Ovary (tissue), 9 donors: ENCODE measurements around the gene TGM5. TPM values are rescaled to one million over a fixed set of nuclear protein-coding genes. Genes with fewer than 3 reads are reported as not detected.
A peak's percentile ranks its signal among the peaks of the same experiment; 100 is the strongest.

Experiments
- DNase-seq, 5 donors: peaks; one replicate each; pipeline ENCODE4 v3.0.0-alpha.2; 2019 to 2020
- H3K27ac ChIP-seq, 2 donors: fragments of 200-600 bp; one replicate each; pipeline versions ENCODE4 v1.5.1 to v1.8.0; 2019 to 2022
- H3K27me3 ChIP-seq: fragments of 200-600 bp; one replicate; pipeline ENCODE4 v1.8.0; 2022
- H3K36me3 ChIP-seq: fragments of 200-600 bp; sonication (generic); one replicate; pipeline ENCODE4 v1.5.1; 2019
- H3K4me1 ChIP-seq: one replicate; pipeline ENCODE4 v1.8.1; 2013; ENCODE audit warnings: mild to moderate bottlenecking, moderate library complexity; ENCODE audit not compliant: insufficient read depth
- H3K4me3 ChIP-seq: fragments of 200-600 bp; sonication (generic); one replicate; pipeline ENCODE4 v1.5.1; 2017
- H3K9me3 ChIP-seq, 2 donors: fragments of 200-600 bp in 1 of 2; sonication (generic) in 1 of 2; one replicate each; pipeline versions ENCODE4 v1.5.1 to v1.8.1; 2013 to 2019; ENCODE audit warnings: mild to moderate bottlenecking in 1 of 2, moderate library complexity in 1 of 2
- CTCF ChIP-seq, 3 donors: fragments of 450-650 bp in 2 of 3; fragments of 200-600 bp in 1 of 3; IDR thresholded peaks; one replicate each; pipeline versions ENCODE4 v1.5.1 to v1.8.0; 2016 to 2022; ENCODE audit warnings: antibody characterized with exemption in 3 of 3, mild to moderate bottlenecking in 1 of 3
- EP300 ChIP-seq: sonication (generic); formaldehyde crosslinking; IDR thresholded peaks from one replicate; pipeline ENCODE4 v1.6.1; 2017; ENCODE audit warnings: antibody characterized with exemption
- POLR2A ChIP-seq: fragments of 450-650 bp; IDR thresholded peaks from one replicate; pipeline ENCODE4 v1.6.1; 2017; ENCODE audit warnings: antibody characterized with exemption, mild to moderate bottlenecking, moderate library complexity
- WGBS, 3 donors: extraction: QIAGEN DNeasy Blood & Tissue Kit in 1 of 3; methylation state at CpG; one replicate each; pipeline versions ENCODE4 v1.1.5 to v1.1.7; 2013 to 2017; 5-methylcytosine and 5-hydroxymethylcytosine counted together
- intact Hi-C, 4 donors: fragments of 100-400 bp; cut with DNase I; formaldehyde crosslinking; loops; one replicate each; pipeline versions ENCODE4 v1.11.0 to v1.15.1; 2022 to 2023
- polyA plus RNA-seq, 2 donors: library from polyadenylated mRNA; stranded (reverse); fragments of 200-250 nt in 1 of 2; fragments of 350-450 nt in 1 of 2; fragmentation: Illumina TruSeq in 1 of 2; extraction: RNeasy Lipid Tissue Mini Kit (QIAGEN cat#74804) in 1 of 2; gene quantifications; one replicate each; pipeline ENCODE4 v1.2.3, GENCODE V29; 2013 to 2014
- total RNA-seq, 7 donors: library from RNA; depleted of rRNA in 2 of 7; stranded (reverse); fragments of >200 nt in 2 of 7; fragmentation: NEBNext Ultra II Directional in 3 of 7; extraction: Animal tissue kit (Norgen Biotek cat#: 25700) in 3 of 7; gene quantifications; one replicate each; pipeline versions ENCODE4 v1.1.0 to v1.2.4, GENCODE V29; 2016 to 2023
- donor health status: DM: no; HTN: no; CAD: no; lungs with moderate emphysema.
- donor health status: DM: no; HTN: no; CAD: no.
- donor health status: Bipolar disorder and iron deficiency.
- donor health status: DM: yes; HTN: yes; CAD: no.
- donor health status: DM: no; HTN: no; CAD: no.
- donor health status: DM: yes; HTN: yes; CAD: no.

The TGM5 gene
- total and polyA plus RNA-seq, 9 donors = not detected

GRCh38 chr15:43244092-43244491 lies 22.6 kb downstream of the TGM5 start:
- WGBS, 3 donors = 79 to 91% (median 83%) methylated on average over 4 of the region's 4 CpGs
- Histone ChIP-seq H3K4me3 (no peak overlapping the region), H3K9me3 (no peaks in the 10 kb centered on the region), H3K4me1 (no peaks in the 10 kb centered on the region), H3K27ac (no peak overlapping the region), H3K36me3 (no peaks in the 10 kb centered on the region), H3K27me3 (no peaks in the 10 kb centered on the region)
- DNase-seq = no peak
- TF ChIP-seq CTCF (IDR thresholded peaks at IDR 0.05) (no peak), EP300 (no peak), POLR2A (no peak)
- intact Hi-C loops = no loop called here

- H3K36me3 ChIP-seq = no peaks in the 10 kb centered on the region
- no peak overlapping the region for H3K4me3 ChIP-seq
- no peak for DNase-seq
- no peaks in the 10 kb centered on the region for H3K9me3 ChIP-seq
- H3K27me3 ChIP-seq = no peaks in the 10 kb centered on the region
- no peak for TF ChIP-seq EP300
- TF ChIP-seq CTCF (IDR thresholded peaks at IDR 0.05) = no peak
- no peak for TF ChIP-seq POLR2A
- 91 to 94% (median 94%) methylated on average over 2 of the region's 2 CpGs for WGBS, 3 donors
- intact Hi-C loops = no loop called here
- H3K27ac ChIP-seq = no peak overlapping the region
- H3K4me1 ChIP-seq = no peaks in the 10 kb centered on the region
Measured at GRCh38 chr15:43243020-43243645, 23.6 kb downstream of the TGM5 start.

GRCh38 chr15:43242616-43243015 lies 24.1 kb downstream of the TGM5 start:
- no peak for TF ChIP-seq CTCF (IDR thresholded peaks at IDR 0.05)
- Histone ChIP-seq H3K4me1 (no peaks in the 10 kb centered on the region), H3K4me3 (no peak overlapping the region), H3K27me3 (no peaks in the 10 kb centered on the region), H3K27ac (no peak overlapping the region), H3K9me3 (no peaks in the 10 kb centered on the region), H3K36me3 (no peaks in the 10 kb centered on the region)
- intact Hi-C loops = no loop called here
- no peak for DNase-seq
- WGBS, 3 donors = 60 to 74% (median 68%) methylated on average over 5 of the region's 5 CpGs

- peak in 1 of 5 donors; percentile 40 for DNase-seq
- 10 to 39% (median 36%) methylated on average over 1 of the region's 1 CpG for WGBS, 3 donors
Measured at GRCh38 chr15:43241100-43241499, 25.6 kb downstream of the TGM5 start.

More at GRCh38 chr15:43241100-43241499, 25.6 kb downstream of the TGM5 start:
- TF ChIP-seq CTCF (IDR thresholded peaks at IDR 0.05) (no peak), POLR2A (no peak), EP300 (no peak)
- Histone ChIP-seq H3K27me3 (no peaks in the 10 kb centered on the region), H3K4me3 (no peak overlapping the region), H3K4me1 (no peaks in the 10 kb centered on the region), H3K36me3 (no peaks in the 10 kb centered on the region), H3K27ac (no peak overlapping the region), H3K9me3 (no peaks in the 10 kb centered on the region)
- intact Hi-C loops = no loop called here
